Stomach (tissue), 9 donors: ENCODE measurements around the gene GLT8D2. TPM values are rescaled to one million over a fixed set of nuclear protein-coding genes. Genes with fewer than 3 reads are reported as not detected.

Experiments used
- DNase-seq, 2 donors: peaks; one replicate each; pipeline versions ENCODE4 v3.0.0 to v3.0.0-alpha.2; 2013 to 2019
- H3K27ac ChIP-seq, 5 donors: fragments of 200-600 bp in 4 of 5; sonication (generic) in 4 of 5; one replicate each; pipeline ENCODE4 v1.5.1; 2013 to 2019; ENCODE audit warnings: mild to moderate bottlenecking in 1 of 5, moderate library complexity in 1 of 5
- H3K27me3 ChIP-seq, 3 donors: fragments of 200-600 bp; sonication (generic); one replicate each; pipeline ENCODE4 v1.5.1; 2017 to 2019; ENCODE audit warnings: mixed run types in 1 of 3
- H3K36me3 ChIP-seq, 4 donors: fragments of 200-600 bp; sonication (generic); 1 replicate in 3 of 4; 2 replicates in 1 of 4; pipeline ENCODE4 v1.5.1; 2016 to 2019
- H3K4me1 ChIP-seq, 4 donors: fragments of 200-600 bp; sonication (generic); one replicate each; pipeline ENCODE4 v1.5.1; 2016 to 2019
- H3K4me3 ChIP-seq, 4 donors: fragments of 200-600 bp; sonication (generic) in 3 of 4; one replicate each; pipeline ENCODE4 v1.5.1; 2016 to 2019; ENCODE audit warnings: mild to moderate bottlenecking in 1 of 4
- H3K9me3 ChIP-seq, 4 donors: fragments of 200-600 bp; sonication (generic); one replicate each; pipeline ENCODE4 v1.5.1; 2016 to 2019
- EP300 ChIP-seq: sonication (generic); formaldehyde crosslinking; IDR thresholded peaks from one replicate; pipeline ENCODE4 v1.6.1; 2017; ENCODE audit warnings: antibody characterized with exemption
- POLR2A ChIP-seq, 4 donors: fragments of 450-650 bp; IDR thresholded peaks; one replicate each; pipeline ENCODE4 v1.6.1; 2016; ENCODE audit warnings: antibody characterized with exemption in 4 of 4, control low read depth in 2 of 4, mild to moderate bottlenecking in 1 of 4, moderate library complexity in 1 of 4
- POLR2AphosphoS5 ChIP-seq, 3 donors: sonication (generic); formaldehyde crosslinking; IDR thresholded peaks; one replicate each; pipeline ENCODE4 v1.6.1; 2016; ENCODE audit warnings: antibody characterized with exemption in 3 of 3
- WGBS, 5 donors: extraction: QIAGEN DNeasy Blood & Tissue Kit in 3 of 5; methylation state at CpG; one replicate each; pipeline versions ENCODE4 v1.1.5 to v1.1.7; 2013 to 2018; 5-methylcytosine and 5-hydroxymethylcytosine counted together
- intact Hi-C: fragments of 100-400 bp; cut with DNase I; formaldehyde crosslinking; loops from one replicate; pipeline ENCODE4 v1.15.1; 2023; ENCODE audit warnings: low total_unique reads
- polyA plus RNA-seq, 3 donors: library from polyadenylated mRNA; stranded (reverse); fragments of 200-250 nt; gene quantifications; one replicate each; pipeline ENCODE4 v1.2.3, GENCODE V29; 2013
- total RNA-seq, 5 donors: library from RNA; depleted of rRNA; stranded (reverse); fragments of >200 nt; gene quantifications; one replicate each; pipeline versions ENCODE4 v1.1.0 to v1.2.3, GENCODE V29; 2014 to 2016
- TF ChIP-seq, protein P1 (sequence below), 7 experiments: fragments of 450-650 bp in 4 of 7; fragments of 200-600 bp in 3 of 7; sonication (generic) in 3 of 7; IDR thresholded peaks; one replicate each; pipeline ENCODE4 v1.5.1; 2016 to 2019; ENCODE audit warnings: antibody characterized with exemption in 7 of 7, control low read depth in 2 of 7, mild to moderate bottlenecking in 1 of 7
- donor health status: healthy with polysubstance abuse.
- donor health status: Bipolar disorder and iron deficiency.
- donor health status: healthy.

The GLT8D2 gene
- total and polyA plus RNA-seq, 8 donors = 3.0 to 27.5 (median 7.5) TPM

DNA sequence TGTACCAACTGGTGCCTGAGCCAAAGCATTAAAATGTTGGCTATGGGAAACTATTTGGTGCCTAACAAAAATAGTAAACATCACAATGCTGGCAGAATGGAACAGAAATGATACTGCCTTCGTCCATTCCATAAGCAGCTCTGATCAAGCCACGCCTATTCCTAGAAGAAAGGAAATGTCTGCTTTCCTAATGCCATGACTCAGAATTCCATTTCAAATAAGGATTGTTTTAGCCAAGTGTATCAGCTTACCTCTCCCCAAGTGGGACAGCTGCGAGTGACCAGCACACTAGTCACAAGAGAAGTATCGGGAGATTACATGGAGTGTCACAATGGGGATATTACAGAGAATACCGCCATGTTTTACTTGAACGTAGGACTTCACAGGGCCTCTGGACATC lies 38.7 kb downstream of the GLT8D2 start:
- Histone ChIP-seq H3K36me3 (peaks cover 0 to 17% (median 6%) of the 10 kb centered on the region in 4 donors), H3K27ac (peak overlapping the region in 1 of 5 donors; percentile 24), H3K4me1 (no peaks in the 10 kb centered on the region), H3K9me3 (no peaks in the 10 kb centered on the region), H3K27me3 (no peaks in the 10 kb centered on the region), H3K4me3 (no peak overlapping the region)
- TF ChIP-seq, protein P1, sequence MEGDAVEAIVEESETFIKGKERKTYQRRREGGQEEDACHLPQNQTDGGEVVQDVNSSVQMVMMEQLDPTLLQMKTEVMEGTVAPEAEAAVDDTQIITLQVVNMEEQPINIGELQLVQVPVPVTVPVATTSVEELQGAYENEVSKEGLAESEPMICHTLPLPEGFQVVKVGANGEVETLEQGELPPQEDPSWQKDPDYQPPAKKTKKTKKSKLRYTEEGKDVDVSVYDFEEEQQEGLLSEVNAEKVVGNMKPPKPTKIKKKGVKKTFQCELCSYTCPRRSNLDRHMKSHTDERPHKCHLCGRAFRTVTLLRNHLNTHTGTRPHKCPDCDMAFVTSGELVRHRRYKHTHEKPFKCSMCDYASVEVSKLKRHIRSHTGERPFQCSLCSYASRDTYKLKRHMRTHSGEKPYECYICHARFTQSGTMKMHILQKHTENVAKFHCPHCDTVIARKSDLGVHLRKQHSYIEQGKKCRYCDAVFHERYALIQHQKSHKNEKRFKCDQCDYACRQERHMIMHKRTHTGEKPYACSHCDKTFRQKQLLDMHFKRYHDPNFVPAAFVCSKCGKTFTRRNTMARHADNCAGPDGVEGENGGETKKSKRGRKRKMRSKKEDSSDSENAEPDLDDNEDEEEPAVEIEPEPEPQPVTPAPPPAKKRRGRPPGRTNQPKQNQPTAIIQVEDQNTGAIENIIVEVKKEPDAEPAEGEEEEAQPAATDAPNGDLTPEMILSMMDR (IDR thresholded peaks at IDR 0.05) = no peak
- peak in 1 of 3 donors; percentile 12 for TF ChIP-seq POLR2AphosphoS5 (IDR thresholded peaks at IDR 0.05)
- TF ChIP-seq EP300 = no peak
- no peak for TF ChIP-seq POLR2A (IDR thresholded peaks at IDR 0.05)
- intact Hi-C loops = no loop called here
- 68 to 75% (median 71%) methylated on average over 6 of the region's 6 CpGs for WGBS, 5 donors
- no peak for DNase-seq

DNA sequence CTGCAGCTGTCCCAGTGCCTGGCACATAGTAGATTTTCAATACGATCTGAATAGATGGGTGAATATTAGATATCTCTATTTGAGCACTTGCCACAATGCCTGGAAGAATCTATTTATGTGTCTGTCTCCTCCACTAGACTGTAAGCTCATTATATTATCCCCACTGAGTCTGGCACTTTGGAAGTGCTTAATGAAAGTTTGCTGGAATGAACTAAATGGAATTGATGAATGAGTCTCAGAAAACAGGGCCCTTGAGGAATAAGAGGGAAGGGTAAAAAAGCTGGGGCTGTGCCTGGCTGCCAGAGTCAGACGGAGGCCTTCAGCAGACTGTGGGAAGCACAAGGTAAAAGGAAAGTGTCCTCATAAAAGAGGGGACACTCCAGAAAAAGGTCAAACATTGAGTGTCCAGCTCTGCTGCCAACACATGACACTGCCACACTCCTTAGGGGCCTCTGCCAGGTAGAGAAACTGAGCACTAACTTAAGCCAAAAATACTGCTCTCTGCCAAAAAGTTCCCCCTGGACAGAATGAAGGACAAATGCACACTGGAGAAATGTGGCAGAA lies 39.3 kb downstream of the GLT8D2 start:
- 78 to 93% (median 90%) methylated on average over 2 of the region's 2 CpGs for WGBS, 5 donors
- intact Hi-C loops = no loop called here
- TF ChIP-seq, protein P1 (IDR thresholded peaks at IDR 0.05) = no peak
- no peak for TF ChIP-seq POLR2A (IDR thresholded peaks at IDR 0.05)
- no peak for TF ChIP-seq EP300
- TF ChIP-seq POLR2AphosphoS5 (IDR thresholded peaks at IDR 0.05) = no peak
- H3K27ac ChIP-seq = peak overlapping the region in 1 of 5 donors; percentile 24
- no peak for DNase-seq
- no peaks in the 10 kb centered on the region for H3K27me3 ChIP-seq
- H3K9me3 ChIP-seq = no peaks in the 10 kb centered on the region
- peaks cover 0 to 17% (median 6%) of the 10 kb centered on the region in 4 donors for H3K36me3 ChIP-seq
- no peak overlapping the region for H3K4me3 ChIP-seq
- H3K4me1 ChIP-seq = no peaks in the 10 kb centered on the region

DNA sequence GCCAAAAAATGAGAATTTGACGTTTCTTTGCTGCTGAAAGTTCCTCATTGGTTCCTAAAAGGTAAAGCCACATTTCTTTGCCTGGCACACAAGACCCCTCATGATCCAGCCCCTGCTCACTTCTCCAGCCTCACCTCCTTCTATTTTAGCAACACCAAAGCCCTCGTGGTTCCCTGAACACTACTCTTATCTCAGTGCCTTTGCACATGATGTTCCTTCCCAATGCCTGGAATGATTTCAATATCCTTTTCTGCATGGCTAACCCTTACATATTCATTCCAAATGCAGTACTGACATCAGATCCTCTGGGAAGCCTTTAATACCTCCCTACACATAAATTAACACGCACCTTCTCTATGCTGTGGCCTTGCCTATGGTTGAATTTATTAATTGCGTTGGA lies 39.9 kb downstream of the GLT8D2 start:
- WGBS, 5 donors = 90 to 94% (median 91%) methylated on average over 4 of the region's 4 CpGs
- no peak for DNase-seq
- peaks cover 0 to 17% (median 6%) of the 10 kb centered on the region in 4 donors for H3K36me3 ChIP-seq
- H3K4me3 ChIP-seq = no peak overlapping the region
- no peak overlapping the region for H3K27ac ChIP-seq
- H3K27me3 ChIP-seq = no peaks in the 10 kb centered on the region
- intact Hi-C loops = no loop called here
- TF ChIP-seq POLR2AphosphoS5 (IDR thresholded peaks at IDR 0.05) = no peak
- H3K4me1 ChIP-seq = no peaks in the 10 kb centered on the region
- no peaks in the 10 kb centered on the region for H3K9me3 ChIP-seq

DNA sequence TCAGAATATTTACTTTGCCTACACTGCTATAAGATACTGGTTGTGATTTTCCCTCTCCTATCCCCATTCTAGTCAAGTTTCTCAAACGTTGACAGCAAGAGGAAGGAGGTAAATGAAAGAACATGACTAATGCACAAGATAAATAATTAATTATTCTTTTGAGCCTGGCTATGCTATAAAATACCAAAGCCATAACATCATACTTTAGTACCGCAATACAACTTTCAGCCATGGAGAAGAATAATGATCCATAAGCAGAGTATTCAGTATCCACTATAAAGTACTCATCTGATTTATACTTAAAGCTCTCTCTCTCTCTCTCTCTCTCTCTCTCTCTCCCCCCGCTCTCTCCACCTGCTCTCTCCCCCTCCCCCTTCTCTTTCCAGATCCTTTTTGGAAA lies 43.1 kb downstream of the GLT8D2 start:
- H3K27ac ChIP-seq = no peak overlapping the region
- peaks cover 0 to 7% (median 0%) of the 10 kb centered on the region in 4 donors for H3K36me3 ChIP-seq
- no peak for TF ChIP-seq POLR2A (IDR thresholded peaks at IDR 0.05)
- TF ChIP-seq, protein P1 (IDR thresholded peaks at IDR 0.05) = no peak
- no peak for TF ChIP-seq POLR2AphosphoS5 (IDR thresholded peaks at IDR 0.05)
- no peak for TF ChIP-seq EP300
- DNase-seq = peak in 1 of 2 donors; percentile 14
- H3K4me1 ChIP-seq = no peaks in the 10 kb centered on the region
- 32 to 50% (median 47%) methylated on average over 3 of the region's 3 CpGs for WGBS, 5 donors
- intact Hi-C loops = no loop called here
- no peaks in the 10 kb centered on the region for H3K27me3 ChIP-seq
- no peaks in the 10 kb centered on the region for H3K9me3 ChIP-seq
- H3K4me3 ChIP-seq = no peak overlapping the region

DNA sequence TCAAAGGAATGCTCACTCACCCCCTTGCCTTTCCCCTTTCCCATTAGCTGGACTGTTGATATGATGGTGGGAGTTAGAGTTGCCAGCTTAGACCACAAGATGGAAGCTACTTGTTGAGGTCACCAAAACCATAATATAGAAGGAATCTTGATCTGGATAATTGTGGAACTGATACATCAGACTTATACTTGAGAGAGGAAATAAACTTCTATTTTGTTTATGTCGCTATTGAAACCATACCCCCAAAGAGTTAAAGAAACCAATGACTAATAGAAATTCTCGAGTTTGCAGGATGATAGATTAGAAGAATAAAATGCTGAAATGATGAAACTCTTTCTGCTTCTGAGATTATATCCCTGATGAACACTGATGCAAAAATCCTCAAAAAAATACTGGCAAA lies 46.4 kb downstream of the GLT8D2 start:
- Histone ChIP-seq H3K36me3 (peaks cover 0 to 7% (median 0%) of the 10 kb centered on the region in 4 donors), H3K27ac (no peak overlapping the region), H3K4me3 (no peak overlapping the region), H3K27me3 (no peaks in the 10 kb centered on the region), H3K9me3 (no peaks in the 10 kb centered on the region), H3K4me1 (no peaks in the 10 kb centered on the region)
- 73 to 77% (median 76%) methylated on average over 2 of the region's 2 CpGs for WGBS, 5 donors
- intact Hi-C loops = no loop called here
- TF ChIP-seq POLR2AphosphoS5 (IDR thresholded peaks at IDR 0.05) (no peak), POLR2A (IDR thresholded peaks at IDR 0.05) (no peak), EP300 (no peak)
- TF ChIP-seq, protein P1 (IDR thresholded peaks at IDR 0.05) = no peak
- no peak for DNase-seq
